Hematopoietic multipotent progenitor cell treated with erythropoietin and hydrocortisone succinate and interleukin-3 and kit ligand, for 15 days (in vitro differentiated cells): ENCODE measurements around the gene ANKHD1.

Experiments used
- DNase-seq: peaks from one replicate; pipeline ENCODE4 v3.0.0-alpha.2; 2015; ENCODE audit warnings: low spot score

ANKHD1 gene

DNA sequence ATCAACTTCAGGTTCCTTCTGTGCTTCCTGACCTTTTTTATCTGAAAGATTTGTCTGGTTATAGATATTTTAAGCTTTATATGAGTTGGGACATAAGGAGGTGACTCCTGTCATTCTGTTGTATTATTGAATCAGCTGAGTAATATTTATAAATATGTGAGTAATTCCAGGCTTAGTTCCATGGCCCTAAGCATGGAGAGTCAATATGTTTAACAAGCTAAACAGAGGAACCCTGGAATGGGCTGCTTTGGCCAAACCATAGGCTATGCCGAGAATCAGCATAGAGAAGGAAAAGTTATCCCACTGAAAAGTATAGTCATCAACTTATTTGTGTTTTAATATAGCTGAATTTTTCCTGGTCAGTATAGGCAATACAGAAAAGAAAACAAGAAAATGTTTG, 138.6 kb downstream of the ANKHD1 start:
- DNase-seq: no peak

- DNase-seq: no peak
These were observed 141.3 kb downstream of the ANKHD1 start for GRCh38 chr5:140542972-140543371.

GRCh38 chr5:140544986-140545385, 143.4 kb downstream of the ANKHD1 start:
- DNase-seq: no peak

- no peak for DNase-seq
These were observed 144.0 kb downstream of the ANKHD1 start for GRCh38 chr5:140545606-140546005.

DNA sequence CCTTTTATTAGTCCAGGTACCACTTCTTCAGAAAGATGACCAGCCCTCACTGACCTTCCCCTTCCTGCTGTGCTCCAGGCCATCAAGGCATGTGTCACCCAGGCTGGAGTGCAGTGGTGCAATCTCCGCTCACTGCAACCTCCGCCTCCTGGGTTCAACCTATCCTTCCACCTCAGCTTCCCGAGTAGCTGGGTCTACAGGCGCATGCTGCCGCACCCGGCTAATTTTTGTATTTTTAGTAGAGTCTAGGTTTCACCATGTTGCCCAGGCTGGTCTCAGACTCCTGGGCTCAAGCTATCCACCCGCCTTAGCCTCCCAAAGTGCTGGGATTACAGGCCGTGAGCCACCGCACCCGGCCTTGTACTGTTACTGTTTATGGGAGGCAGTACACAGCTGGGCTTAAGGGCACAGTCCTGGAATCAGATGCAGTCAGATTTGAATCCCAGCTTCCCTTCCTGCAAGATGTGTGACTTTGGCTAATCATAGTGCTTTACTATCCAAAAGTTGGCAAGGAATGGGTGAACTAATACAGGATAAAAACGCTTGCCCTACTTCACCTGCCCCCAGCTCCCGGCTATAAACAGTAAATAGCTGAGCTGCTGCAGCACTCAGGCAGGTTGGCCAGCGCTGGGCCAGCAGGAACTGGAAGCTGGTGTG, 145.3 kb downstream of the ANKHD1 start:
- no peak for DNase-seq

GRCh38 chr5:140547508-140548299, 146.1 kb downstream of the ANKHD1 start, which contains the start of gene EIF4EBP3:
Gene EIF4EBP3, plus strand, starts transcription at chr5:140547662. Its CDS starts 76 bp downstream, at chr5:140547738.
- DNase-seq: peak; percentile 94

DNA sequence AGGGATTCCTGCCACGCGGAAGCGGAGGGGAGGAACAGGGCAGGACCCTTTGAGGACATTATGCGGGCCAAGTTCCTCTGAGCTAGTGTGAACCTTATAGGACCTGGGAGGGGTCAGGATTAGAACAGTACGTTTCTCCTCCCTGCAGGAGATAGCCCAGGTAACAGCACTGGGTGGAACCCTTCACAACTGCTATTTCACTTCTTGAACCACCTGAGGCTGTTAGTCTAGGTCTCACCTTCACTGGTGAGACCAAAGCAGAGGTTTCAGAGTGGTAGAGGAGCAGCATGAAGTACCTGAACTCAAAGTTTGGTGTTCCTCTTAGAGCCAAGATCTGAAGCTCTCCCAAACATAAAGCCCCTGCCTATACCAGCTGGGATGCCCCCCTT, 146.7 kb downstream of the ANKHD1 start:
- no peak for DNase-seq

DNA sequence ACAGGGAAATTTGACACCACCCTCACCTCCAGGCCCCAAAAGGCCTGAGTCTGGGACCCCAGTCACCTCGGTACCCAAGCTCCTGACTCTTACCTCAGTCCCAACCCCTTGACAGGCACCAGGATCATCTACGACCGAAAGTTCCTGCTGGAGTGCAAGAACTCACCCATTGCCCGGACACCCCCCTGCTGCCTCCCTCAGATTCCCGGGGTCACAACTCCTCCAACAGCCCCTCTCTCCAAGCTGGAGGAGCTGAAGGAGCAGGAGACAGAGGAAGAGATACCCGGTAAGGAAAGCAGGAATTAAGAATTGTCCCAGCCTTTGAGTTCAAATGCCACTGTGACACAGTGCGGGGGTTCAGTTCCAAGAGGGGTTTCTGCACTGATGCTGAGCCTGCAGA, 147.2 kb downstream of the ANKHD1 start:
- DNase-seq: no peak

GRCh38 chr5:140549237-140550144, 147.9 kb downstream of the ANKHD1 start:
- peak; percentile 50 for DNase-seq

DNA sequence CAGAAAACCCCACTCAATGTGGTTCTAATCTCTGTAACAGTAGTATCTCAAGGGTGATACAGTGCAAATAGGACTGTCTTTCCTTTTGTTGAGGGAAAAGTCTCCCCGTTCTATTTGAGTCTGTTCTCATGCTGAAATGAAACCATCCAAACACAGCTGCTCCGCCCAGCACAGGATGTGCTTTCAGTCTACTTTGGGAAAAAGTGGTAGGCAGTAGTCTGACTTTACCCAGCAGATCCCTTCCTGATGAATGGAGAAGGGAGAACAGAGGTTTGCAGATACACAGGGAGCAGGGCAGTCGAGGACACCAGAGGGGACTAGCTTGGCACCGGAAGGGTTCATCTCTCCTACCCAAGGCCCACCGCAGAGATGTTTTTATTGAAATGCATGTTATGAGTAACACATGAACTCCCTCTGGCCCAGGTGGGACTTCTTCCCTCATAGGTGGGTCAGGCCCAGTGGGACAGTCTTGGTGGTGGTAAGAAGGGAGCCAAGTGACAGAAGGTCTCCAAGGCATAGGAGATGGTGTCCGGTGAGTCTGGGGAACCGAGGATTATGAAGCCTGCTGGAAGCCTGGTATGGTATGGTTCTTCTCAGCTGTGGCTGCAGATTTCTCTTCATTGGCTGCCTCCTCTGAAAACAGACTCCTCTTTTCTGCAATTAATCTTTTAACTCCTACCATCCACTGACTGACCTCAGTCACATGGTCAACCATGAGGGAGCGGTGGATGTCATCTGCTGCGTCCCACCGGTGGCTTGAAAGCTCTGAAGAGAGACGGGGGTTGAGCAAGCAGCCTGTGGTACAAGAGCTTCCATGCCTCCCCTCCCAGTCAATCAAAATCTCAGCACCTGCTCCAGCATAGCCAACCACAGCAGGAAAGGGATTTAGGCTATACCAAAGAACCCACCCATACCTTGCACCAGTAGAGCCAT, 148.8 kb downstream of the ANKHD1 start:
- DNase-seq: no peak

- no peak for DNase-seq
These were observed 150.2 kb downstream of the ANKHD1 start for GRCh38 chr5:140551872-140552271.

DNA sequence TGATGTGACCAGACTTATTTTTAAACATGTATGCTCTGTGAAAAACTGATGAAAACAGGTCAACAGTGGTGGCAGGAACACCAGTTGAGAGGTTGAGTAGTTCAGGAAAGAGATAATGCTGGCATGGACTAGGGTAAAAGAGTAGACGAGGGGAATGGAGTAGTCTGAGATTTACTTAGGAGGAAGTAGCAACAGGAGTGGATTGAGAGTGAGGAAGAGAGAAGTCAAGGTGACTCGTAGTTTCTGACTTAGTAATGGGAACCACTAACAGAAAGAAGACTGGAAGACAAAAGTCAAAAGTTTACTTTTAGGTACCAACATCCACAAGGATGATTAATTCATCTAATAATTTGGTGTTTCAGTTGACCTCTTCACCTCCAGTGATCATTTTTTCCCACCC, 152.0 kb downstream of the ANKHD1 start:
- DNase-seq: no peak

DNA sequence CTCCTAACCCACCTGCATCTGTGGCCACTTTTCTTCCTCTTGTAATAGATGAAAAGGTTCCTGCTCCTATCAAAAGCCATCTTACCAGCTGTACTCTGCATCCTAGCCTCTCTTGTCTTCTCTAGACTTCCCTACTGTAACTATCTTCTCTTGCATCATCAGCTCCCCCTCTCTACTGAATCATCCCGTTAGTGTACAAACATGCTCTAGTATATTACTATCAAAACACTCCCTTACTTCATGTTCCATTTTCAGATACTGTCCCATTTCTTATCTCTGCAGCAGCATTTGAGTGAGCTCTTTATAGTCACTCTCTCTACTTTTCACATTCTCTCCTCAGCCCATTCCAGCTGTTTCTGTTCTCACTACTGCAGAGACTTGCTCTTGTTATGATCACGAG, 152.8 kb downstream of the ANKHD1 start:
- peak; percentile 46 for DNase-seq

GRCh38 chr5:140555747-140556312, 154.2 kb downstream of the ANKHD1 start:
- peak; percentile 17 for DNase-seq

GRCh38 chr5:140556438-140556837, 154.8 kb downstream of the ANKHD1 start:
- DNase-seq: no peak

DNA sequence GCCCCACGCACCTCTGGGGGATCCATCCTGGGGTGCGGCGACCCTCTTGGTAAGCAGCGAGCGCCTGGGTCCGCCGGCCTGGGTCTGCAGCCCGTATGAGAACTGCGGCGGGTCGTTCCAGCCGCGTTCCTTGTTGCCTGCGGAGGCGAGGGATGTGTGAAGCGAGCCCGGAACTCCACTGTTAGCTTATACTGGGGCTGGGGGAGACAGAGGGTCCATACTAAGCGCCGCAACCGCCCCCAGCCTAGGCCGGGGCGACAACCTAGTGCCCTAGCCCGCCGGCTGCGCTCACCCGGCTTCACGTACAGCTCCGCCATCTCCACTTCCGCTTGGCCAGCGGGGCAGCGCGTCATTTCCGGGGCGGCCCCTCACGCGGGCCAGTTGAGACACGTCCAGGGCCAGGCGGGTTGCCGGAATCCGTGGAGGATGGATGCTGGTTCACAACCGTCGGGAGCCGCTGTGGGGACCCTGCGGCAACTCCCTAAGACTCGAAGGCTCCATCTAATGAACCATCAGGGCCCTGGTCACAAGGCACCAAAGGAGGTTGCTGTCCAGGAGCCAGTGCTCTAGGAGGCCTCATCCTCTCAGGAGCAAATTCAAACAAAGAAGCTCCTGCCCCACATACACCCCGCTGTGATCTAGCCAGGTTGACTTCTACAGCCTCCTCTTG, 155.6 kb downstream of the ANKHD1 start, which contains the start of gene SRA1:
Gene SRA1, minus strand, starts transcription at position 338 of the 670 bp plus-strand sequence. Its CDS starts 21 bp downstream, at position 317.
- DNase-seq: peak; percentile 91

GRCh38 chr5:140557965-140558364, 156.3 kb downstream of the ANKHD1 start:
- no peak for DNase-seq

DNA sequence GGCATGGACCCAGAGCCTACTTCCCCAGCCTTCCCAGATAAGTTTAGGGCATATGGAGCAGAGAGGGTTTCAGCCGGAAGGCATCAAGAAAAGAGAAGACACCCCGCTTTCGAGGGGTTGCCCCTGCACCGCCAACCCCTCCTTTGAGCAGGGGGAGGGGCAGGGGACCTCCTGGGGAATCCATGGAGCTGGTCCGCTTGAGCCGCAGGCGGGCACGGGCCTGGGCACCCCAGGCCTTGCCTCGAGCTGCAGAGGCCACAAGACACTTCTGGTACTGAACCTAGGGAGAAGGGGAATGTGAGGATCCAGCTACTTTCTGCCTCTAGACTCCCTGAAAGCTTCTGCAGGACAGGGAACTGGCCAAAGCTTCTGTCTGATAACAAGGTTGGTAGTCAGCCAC, 156.9 kb downstream of the ANKHD1 start:
- DNase-seq: no peak

DNA sequence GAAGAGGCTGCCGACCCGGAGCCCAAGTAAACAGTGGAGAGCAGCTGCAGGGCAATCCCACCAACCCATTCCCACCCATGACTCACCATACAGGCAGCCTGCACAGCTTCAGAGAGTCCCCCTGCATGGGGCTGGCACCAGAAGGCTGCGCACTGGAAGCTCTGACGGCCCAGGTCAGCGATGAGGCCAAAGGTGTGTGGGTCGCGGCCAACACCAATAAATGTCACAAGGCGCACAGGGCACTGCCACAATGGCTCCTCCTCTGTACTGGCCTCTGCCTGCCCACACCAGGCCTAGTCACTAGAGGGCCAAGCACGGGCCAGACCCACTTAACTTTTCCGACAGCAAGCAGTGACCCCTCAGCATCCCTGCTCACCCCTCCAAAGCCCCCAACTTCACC, 158.6 kb downstream of the ANKHD1 start:
- no peak for DNase-seq
